Activated CD4-positive, alpha-beta T cell treated with anti-CD3 and anti-CD28 coated beads for 48 hours (primary cell): ENCODE results near the gene AKNAD1.
"Not testable (repeated sequence)": the region's sequence is repeated elsewhere in the genome, so short reads cannot be mapped to it uniquely, and the experiment has no call there.

ENCODE experiments used
- DNase-seq: peaks from one replicate; pipeline ENCODE4 v3.0.0-alpha.2; 2020

AKNAD1 gene

GRCh38 chr1:108829498-108829916, 27.4 kb downstream of the AKNAD1 start:
- no peak for DNase-seq

GRCh38 chr1:108828074-108828961, 28.6 kb downstream of the AKNAD1 start:
- peak; percentile 70 for DNase-seq

- no peak for DNase-seq
Observed at GRCh38 chr1:108826081-108826635, 30.7 kb downstream of the AKNAD1 start.

- no peak for DNase-seq
Observed at GRCh38 chr1:108824051-108824450, 32.8 kb downstream of the AKNAD1 start.

- DNase-seq = no peak
Observed at GRCh38 chr1:108823632-108824031, 33.3 kb downstream of the AKNAD1 start.

GRCh38 chr1:108819878-108820277, 37.0 kb downstream of the AKNAD1 start:
- DNase-seq = no peak

- no peak for DNase-seq
Observed at GRCh38 chr1:108817811-108818210, 39.1 kb downstream of the AKNAD1 start.

GRCh38 chr1:108817016-108817415, 39.9 kb downstream of the AKNAD1 start:
- no peak for DNase-seq

- DNase-seq = no peak
Observed at GRCh38 chr1:108816049-108816893, 40.6 kb downstream of the AKNAD1 start.

GRCh38 chr1:108815566-108815965, 41.3 kb downstream of the AKNAD1 start:
- DNase-seq = no peak

GRCh38 chr1:108814343-108815125, 42.4 kb downstream of the AKNAD1 start:
- no peak for DNase-seq

- no peak for DNase-seq
Observed at GRCh38 chr1:108813326-108813725, 43.6 kb downstream of the AKNAD1 start.

- DNase-seq = no peak
Observed at GRCh38 chr1:108811611-108812010, 45.3 kb downstream of the AKNAD1 start.

GRCh38 chr1:108808438-108808837, 48.5 kb downstream of the AKNAD1 start:
- no peak for DNase-seq

- DNase-seq = no peak
Observed at GRCh38 chr1:108803548-108803947, 53.3 kb downstream of the AKNAD1 start.

- DNase-seq = no peak
Observed at GRCh38 chr1:108801101-108801500, 55.8 kb downstream of the AKNAD1 start.

GRCh38 chr1:108799001-108799400, 57.9 kb downstream of the AKNAD1 start:
- no peak for DNase-seq

- no peak for DNase-seq
Observed at GRCh38 chr1:108792420-108792819, 64.5 kb downstream of the AKNAD1 start.

GRCh38 chr1:108791790-108792189, 65.1 kb downstream of the AKNAD1 start:
- DNase-seq = no peak

- no peak for DNase-seq
Observed at GRCh38 chr1:108785880-108786279, 71.0 kb downstream of the AKNAD1 start.

- DNase-seq = no peak
Observed at GRCh38 chr1:108785264-108785663, 71.6 kb downstream of the AKNAD1 start.

GRCh38 chr1:108781575-108781944, 75.3 kb downstream of the AKNAD1 start:
- not testable (repeated sequence) for DNase-seq
